Thoracic aorta (tissue), 2 donors: ENCODE results near the gene CEP78. TPM values are rescaled to one million over a fixed set of nuclear protein-coding genes. Genes with fewer than 3 reads are reported as not detected.
"Not testable (repeated sequence)": the region's sequence is repeated elsewhere in the genome, so short reads cannot be mapped to it uniquely, and the experiment has no call there.

Source experiments
- ATAC-seq: fragments of 150-250 bp; one replicate; pipeline ENCODE4 v1.8.0; 2017; ENCODE audit warnings: low read depth; ENCODE audit not compliant: insufficient number of reproducible peaks, low FRiP score
- DNase-seq: peaks from one replicate; pipeline ENCODE4 v3.0.0-alpha.2; 2020; ENCODE audit warnings: low spot score
- H3K27ac ChIP-seq, 2 donors: fragments of 200-600 bp; sonication (generic); 1 replicate in 1 of 2; 2 replicates in 1 of 2; pipeline ENCODE4 v1.5.1; 2016; ENCODE audit warnings: mild to moderate bottlenecking in 2 of 2, moderate library complexity in 2 of 2
- H3K27me3 ChIP-seq: fragments of 200-600 bp; sonication (generic); replicated peaks from 2 replicates; pipeline ENCODE4 v1.6.0; 2016; ENCODE audit warnings: mild to moderate bottlenecking; ENCODE audit not compliant: insufficient read depth
- H3K36me3 ChIP-seq: fragments of 200-600 bp; sonication (generic); one replicate; pipeline ENCODE4 v1.5.1; 2016
- H3K4me1 ChIP-seq, 2 donors: fragments of 200-600 bp; sonication (generic); 1 replicate in 1 of 2; 2 replicates in 1 of 2; pipeline versions ENCODE4 v1.5.1 to v1.6.0; 2016; ENCODE audit warnings: low read depth in 2 of 2, mild to moderate bottlenecking in 1 of 2; ENCODE audit not compliant: control insufficient read depth in 1 of 2
- H3K4me3 ChIP-seq: fragments of 200-600 bp; sonication (generic); 2 replicates; pipeline ENCODE4 v1.5.1; 2016; ENCODE audit warnings: mild to moderate bottlenecking
- H3K9me3 ChIP-seq: fragments of 200-600 bp; sonication (generic); 2 replicates; pipeline ENCODE4 v1.5.1; 2016
- CTCF ChIP-seq: fragments of 200-600 bp; sonication (generic); IDR thresholded peaks from one replicate; pipeline ENCODE4 v1.5.1; 2019; ENCODE audit warnings: antibody characterized with exemption
- total RNA-seq, 2 donors: library from RNA; depleted of rRNA; stranded (reverse); fragments of >200 nt; gene quantifications; one replicate each; pipeline versions ENCODE4 v1.1.0 to v1.2.3, GENCODE V29; 2016

Gene CEP78
- total RNA-seq, 2 donors from 2014 or later: 5.6 to 10.4 TPM

GRCh38 chr9:78272307-78272706 is 36.4 kb downstream of the CEP78 start:
- Histone ChIP-seq H3K36me3 (peaks cover 4% of the 10 kb centered on the region), H3K4me3 (no peak overlapping the region), H3K4me1 (no peaks in the 10 kb centered on the region), H3K9me3 (no peaks in the 10 kb centered on the region), H3K27me3 (no peaks in the 10 kb centered on the region), H3K27ac (no peak overlapping the region)
- ATAC-seq (no peak), DNase-seq (no peak)
- TF ChIP-seq CTCF: no peak

- Histone ChIP-seq H3K27ac (no peak overlapping the region), H3K4me3 (no peak overlapping the region), H3K4me1 (no peaks in the 10 kb centered on the region), H3K27me3 (no peaks in the 10 kb centered on the region), H3K9me3 (no peaks in the 10 kb centered on the region), H3K36me3 (peaks cover 4% of the 10 kb centered on the region)
- no peak for DNase-seq
- no peak for ATAC-seq
- TF ChIP-seq CTCF: no peak
These were observed 37.9 kb downstream of the CEP78 start for GRCh38 chr9:78273761-78274160.

- Histone ChIP-seq H3K9me3 (no peaks in the 10 kb centered on the region), H3K4me1 (peaks cover 0 to 13% of the 10 kb centered on the region in 2 donors), H3K27ac (no peak overlapping the region), H3K36me3 (no peaks in the 10 kb centered on the region), H3K4me3 (no peak overlapping the region), H3K27me3 (no peaks in the 10 kb centered on the region)
- no peak for TF ChIP-seq CTCF
- DNase-seq (no peak), ATAC-seq (no peak)
These were observed 42.4 kb downstream of the CEP78 start for GRCh38 chr9:78278177-78278777.

GRCh38 chr9:78278801-78279200 is 42.9 kb downstream of the CEP78 start:
- Histone ChIP-seq H3K27ac (no peak overlapping the region), H3K4me3 (no peak overlapping the region)
- no peak for ATAC-seq

GRCh38 chr9:78280982-78281668 is 45.2 kb downstream of the CEP78 start:
- no peak for DNase-seq
- Histone ChIP-seq H3K4me1 (peaks cover 0 to 13% of the 10 kb centered on the region in 2 donors), H3K4me3 (no peak overlapping the region), H3K27me3 (no peaks in the 10 kb centered on the region), H3K9me3 (no peaks in the 10 kb centered on the region), H3K36me3 (no peaks in the 10 kb centered on the region), H3K27ac (no peak overlapping the region)
- ATAC-seq: peak; percentile 59
- TF ChIP-seq CTCF: no peak

More at GRCh38 chr9:78278801-78279200, 42.9 kb downstream of the CEP78 start:
- no peak for DNase-seq
- Histone ChIP-seq H3K9me3 (no peaks in the 10 kb centered on the region), H3K36me3 (no peaks in the 10 kb centered on the region), H3K27me3 (no peaks in the 10 kb centered on the region), H3K4me1 (peaks cover 0 to 13% of the 10 kb centered on the region in 2 donors)
- TF ChIP-seq CTCF: no peak

GRCh38 chr9:78284181-78284580 is 48.3 kb downstream of the CEP78 start:
- DNase-seq, H3K36me3 ChIP-seq, ATAC-seq, H3K27me3 ChIP-seq, H3K4me3 ChIP-seq, H3K27ac ChIP-seq, H3K9me3 ChIP-seq: not testable (repeated sequence)
- peaks cover 0 to 13% of the 10 kb centered on the region in 2 donors for H3K4me1 ChIP-seq
